ENCODE data around the gene CRYGN. TPM values are rescaled to one million over a fixed set of nuclear protein-coding genes. Genes with fewer than 3 reads are reported as not detected.

The CRYGN gene
- total and polyA plus RNA-seq, 2 of the 13 experiments (the other 11 are each of a cell fraction or from before 2014, with no cell fraction given) = 0.11 TPM; not detected in 1

GRCh38 chr7:151483711-151483983 is 43.7 kb upstream of the CRYGN start:
- H3K27me3 ChIP-seq (ENCODE audit: control insufficient read depth in 1 of 2, insufficient read depth in 2 of 2, low read length in 2 of 2) = no peaks in the 10 kb centered on the region
- in situ Hi-C loops (cut with HindIII; ENCODE audit: extremely low pct_ligation_motif_present, low pct_unique_long_range_greater_than_20kb) = no loop called here
- no peak for ATAC-seq
- H3K4me3 ChIP-seq (replicated peaks in 1 of 3; ENCODE audit: insufficient read depth in 1 of 3, low read depth in 2 of 3, low read length in 3 of 3) = no peak overlapping the region
- DNase-seq (ENCODE audit: low spot score) = no peak
- no peak overlapping the region for H2AFZ ChIP-seq (ENCODE audit: low read length)
- H3K4me2 ChIP-seq (ENCODE audit: low read depth, low read length) = no peak overlapping the region
- no TSS peak for BruUV-seq (replicated peaks)
- FAIRE-seq = no peak
- peaks cover 2% of the 10 kb centered on the region for H3K79me2 ChIP-seq (ENCODE audit: insufficient read depth, low read length)
- 100% methylated on average over 1 of the region's 1 CpG for WGBS (ENCODE audit: low lambda C conversion rate)
- CTCF ChIA-PET (ENCODE audit: low intra/inter-chr PET ratio, low total read pairs) = no interaction called here
- H3K9me3 ChIP-seq (ENCODE audit: low read length) = no peaks in the 10 kb centered on the region
- no peaks in the 10 kb centered on the region for H3K4me1 ChIP-seq (ENCODE audit: insufficient read depth, low read length)
- POLR2A ChIA-PET = no interaction called here
- no peaks in the 10 kb centered on the region; the same call in 1 of the 2 replicates for H4K20me1 ChIP-seq (ENCODE audit: insufficient read depth, low read length)
- TF ChIP-seq ZNF414 (CRISPR knock-in tag; IDR thresholded peaks at IDR 0.05) = no peak
- TF ChIP-seq, protein P1, sequence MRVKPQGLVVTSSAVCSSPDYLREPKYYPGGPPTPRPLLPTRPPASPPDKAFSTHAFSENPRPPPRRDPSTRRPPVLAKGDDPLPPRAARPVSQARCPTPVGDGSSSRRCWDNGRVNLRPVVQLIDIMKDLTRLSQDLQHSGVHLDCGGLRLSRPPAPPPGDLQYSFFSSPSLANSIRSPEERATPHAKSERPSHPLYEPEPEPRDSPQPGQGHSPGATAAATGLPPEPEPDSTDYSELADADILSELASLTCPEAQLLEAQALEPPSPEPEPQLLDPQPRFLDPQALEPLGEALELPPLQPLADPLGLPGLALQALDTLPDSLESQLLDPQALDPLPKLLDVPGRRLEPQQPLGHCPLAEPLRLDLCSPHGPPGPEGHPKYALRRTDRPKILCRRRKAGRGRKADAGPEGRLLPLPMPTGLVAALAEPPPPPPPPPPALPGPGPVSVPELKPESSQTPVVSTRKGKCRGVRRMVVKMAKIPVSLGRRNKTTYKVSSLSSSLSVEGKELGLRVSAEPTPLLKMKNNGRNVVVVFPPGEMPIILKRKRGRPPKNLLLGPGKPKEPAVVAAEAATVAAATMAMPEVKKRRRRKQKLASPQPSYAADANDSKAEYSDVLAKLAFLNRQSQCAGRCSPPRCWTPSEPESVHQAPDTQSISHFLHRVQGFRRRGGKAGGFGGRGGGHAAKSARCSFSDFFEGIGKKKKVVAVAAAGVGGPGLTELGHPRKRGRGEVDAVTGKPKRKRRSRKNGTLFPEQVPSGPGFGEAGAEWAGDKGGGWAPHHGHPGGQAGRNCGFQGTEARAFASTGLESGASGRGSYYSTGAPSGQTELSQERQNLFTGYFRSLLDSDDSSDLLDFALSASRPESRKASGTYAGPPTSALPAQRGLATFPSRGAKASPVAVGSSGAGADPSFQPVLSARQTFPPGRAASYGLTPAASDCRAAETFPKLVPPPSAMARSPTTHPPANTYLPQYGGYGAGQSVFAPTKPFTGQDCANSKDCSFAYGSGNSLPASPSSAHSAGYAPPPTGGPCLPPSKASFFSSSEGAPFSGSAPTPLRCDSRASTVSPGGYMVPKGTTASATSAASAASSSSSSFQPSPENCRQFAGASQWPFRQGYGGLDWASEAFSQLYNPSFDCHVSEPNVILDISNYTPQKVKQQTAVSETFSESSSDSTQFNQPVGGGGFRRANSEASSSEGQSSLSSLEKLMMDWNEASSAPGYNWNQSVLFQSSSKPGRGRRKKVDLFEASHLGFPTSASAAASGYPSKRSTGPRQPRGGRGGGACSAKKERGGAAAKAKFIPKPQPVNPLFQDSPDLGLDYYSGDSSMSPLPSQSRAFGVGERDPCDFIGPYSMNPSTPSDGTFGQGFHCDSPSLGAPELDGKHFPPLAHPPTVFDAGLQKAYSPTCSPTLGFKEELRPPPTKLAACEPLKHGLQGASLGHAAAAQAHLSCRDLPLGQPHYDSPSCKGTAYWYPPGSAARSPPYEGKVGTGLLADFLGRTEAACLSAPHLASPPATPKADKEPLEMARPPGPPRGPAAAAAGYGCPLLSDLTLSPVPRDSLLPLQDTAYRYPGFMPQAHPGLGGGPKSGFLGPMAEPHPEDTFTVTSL (CRISPR knock-in tag; IDR thresholded peaks at IDR 0.05; ENCODE audit: borderline replicate concordance) = no peak
- no peak for TF ChIP-seq PLRG1 (conservative IDR thresholded peaks at IDR 0.05)
- TF ChIP-seq FOXP1 (IDR thresholded peaks at IDR 0.05) = no peak
- TF ChIP-seq FOXP1 (CRISPR knock-in tag; IDR thresholded peaks at IDR 0.05) = no peak
- TF ChIP-seq NRL (CRISPR knock-in tag; IDR thresholded peaks at IDR 0.05; ENCODE audit: borderline replicate concordance) = no peak
- no peak for TF ChIP-seq ARNT (IDR thresholded peaks at IDR 0.05)
- TF ChIP-seq ZFP36L1 (CRISPR knock-in tag; IDR thresholded peaks at IDR 0.05) = no peak
- no peak for TF ChIP-seq SP5 (CRISPR knock-in tag; IDR thresholded peaks at IDR 0.05; ENCODE audit: borderline replicate concordance, low read depth)
- no peak for TF ChIP-seq NBN (conservative IDR thresholded peaks at IDR 0.05)
- no peak for TF ChIP-seq MTF1 (CRISPR knock-in tag; IDR thresholded peaks at IDR 0.05)
- no peak for TF ChIP-seq ATF7-NPFF (CRISPR knock-in tag; IDR thresholded peaks at IDR 0.05; ENCODE audit: low read depth)
- TF ChIP-seq SPEN (CRISPR knock-in tag; IDR thresholded peaks at IDR 0.05; ENCODE audit: low read depth) = no peak
- TF ChIP-seq, protein P2, sequence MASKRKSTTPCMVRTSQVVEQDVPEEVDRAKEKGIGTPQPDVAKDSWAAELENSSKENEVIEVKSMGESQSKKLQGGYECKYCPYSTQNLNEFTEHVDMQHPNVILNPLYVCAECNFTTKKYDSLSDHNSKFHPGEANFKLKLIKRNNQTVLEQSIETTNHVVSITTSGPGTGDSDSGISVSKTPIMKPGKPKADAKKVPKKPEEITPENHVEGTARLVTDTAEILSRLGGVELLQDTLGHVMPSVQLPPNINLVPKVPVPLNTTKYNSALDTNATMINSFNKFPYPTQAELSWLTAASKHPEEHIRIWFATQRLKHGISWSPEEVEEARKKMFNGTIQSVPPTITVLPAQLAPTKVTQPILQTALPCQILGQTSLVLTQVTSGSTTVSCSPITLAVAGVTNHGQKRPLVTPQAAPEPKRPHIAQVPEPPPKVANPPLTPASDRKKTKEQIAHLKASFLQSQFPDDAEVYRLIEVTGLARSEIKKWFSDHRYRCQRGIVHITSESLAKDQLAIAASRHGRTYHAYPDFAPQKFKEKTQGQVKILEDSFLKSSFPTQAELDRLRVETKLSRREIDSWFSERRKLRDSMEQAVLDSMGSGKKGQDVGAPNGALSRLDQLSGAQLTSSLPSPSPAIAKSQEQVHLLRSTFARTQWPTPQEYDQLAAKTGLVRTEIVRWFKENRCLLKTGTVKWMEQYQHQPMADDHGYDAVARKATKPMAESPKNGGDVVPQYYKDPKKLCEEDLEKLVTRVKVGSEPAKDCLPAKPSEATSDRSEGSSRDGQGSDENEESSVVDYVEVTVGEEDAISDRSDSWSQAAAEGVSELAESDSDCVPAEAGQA (IDR thresholded peaks at IDR 0.05; ENCODE audit: low read depth) = no peak
- TF ChIP-seq, protein P2 (CRISPR knock-in tag; IDR thresholded peaks at IDR 0.05; ENCODE audit: borderline replicate concordance) = no peak
- TF ChIP-seq TEAD2 (CRISPR knock-in tag; IDR thresholded peaks at IDR 0.05) = no peak
- TF ChIP-seq ZKSCAN8 (CRISPR knock-in tag; IDR thresholded peaks at IDR 0.05; ENCODE audit: borderline replicate concordance) = no peak
- no peak overlapping the region for H3K27ac ChIP-seq (ENCODE audit: extremely low read length, insufficient read depth, low read length)
- peaks cover 13 to 75% of the 10 kb centered on the region in 2 experiments for H3K36me3 ChIP-seq (replicated peaks in 1 of 2; ENCODE audit: control insufficient read depth in 1 of 2, insufficient read depth in 2 of 2, low read length in 2 of 2)
- intact Hi-C loops (cut with micrococcal nuclease; ENCODE audit: unreplicated experiment) = no loop called here
- no peak overlapping the region for H3K9ac ChIP-seq (ENCODE audit: insufficient read depth, low read depth, low read length)
